GM21576 (cell line): Measurements from ENCODE around the gene GINS1.
"Not testable (repeated sequence)": the region's sequence is repeated elsewhere in the genome, so short reads cannot be mapped to it uniquely, and the experiment has no call there.

Source experiments
- ATAC-seq: cut with Tn5 transposase; IDR thresholded peaks from one replicate; pipeline ENCODE4 v1.9.1; 2021; ENCODE audit warnings: mild to moderate bottlenecking, moderate library complexity; ENCODE audit not compliant: unreplicated experiment

Gene GINS1

DNA sequence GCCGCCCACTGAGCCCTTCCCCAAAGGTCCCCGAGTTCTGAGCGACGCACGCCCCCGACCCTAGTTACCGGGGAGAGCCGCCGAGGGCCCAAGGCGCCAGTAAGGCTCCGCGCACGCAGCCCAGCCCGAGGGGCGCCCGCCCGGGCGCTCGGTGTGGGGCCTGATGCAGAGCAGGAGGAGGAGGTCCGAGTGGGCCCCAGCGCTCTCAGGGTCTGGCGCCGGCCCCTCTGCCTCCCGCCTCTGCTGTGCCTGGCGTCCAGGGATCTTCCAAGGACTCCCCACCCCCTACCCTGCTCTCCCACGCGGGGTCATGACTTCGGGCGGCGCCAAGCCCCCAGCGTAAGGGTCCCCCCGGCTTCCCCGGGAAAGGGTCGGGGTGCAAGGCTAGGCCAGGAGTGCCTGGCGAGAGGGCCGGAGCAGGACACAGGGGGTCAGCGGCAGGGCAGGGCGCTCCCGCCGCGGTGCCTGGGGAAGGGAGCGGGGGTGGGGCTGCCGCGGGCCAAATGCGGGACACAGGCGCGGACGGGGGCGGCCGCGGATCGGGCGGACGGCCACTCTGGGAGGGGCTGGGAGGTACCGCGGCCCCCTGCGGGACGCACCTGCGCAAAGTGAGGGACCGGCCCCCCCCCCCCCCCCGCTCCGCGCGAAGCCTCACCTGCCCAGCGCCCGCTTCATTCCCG lies 17.5 kb upstream of the GINS1 start:
- ATAC-seq = peak; percentile 29

DNA sequence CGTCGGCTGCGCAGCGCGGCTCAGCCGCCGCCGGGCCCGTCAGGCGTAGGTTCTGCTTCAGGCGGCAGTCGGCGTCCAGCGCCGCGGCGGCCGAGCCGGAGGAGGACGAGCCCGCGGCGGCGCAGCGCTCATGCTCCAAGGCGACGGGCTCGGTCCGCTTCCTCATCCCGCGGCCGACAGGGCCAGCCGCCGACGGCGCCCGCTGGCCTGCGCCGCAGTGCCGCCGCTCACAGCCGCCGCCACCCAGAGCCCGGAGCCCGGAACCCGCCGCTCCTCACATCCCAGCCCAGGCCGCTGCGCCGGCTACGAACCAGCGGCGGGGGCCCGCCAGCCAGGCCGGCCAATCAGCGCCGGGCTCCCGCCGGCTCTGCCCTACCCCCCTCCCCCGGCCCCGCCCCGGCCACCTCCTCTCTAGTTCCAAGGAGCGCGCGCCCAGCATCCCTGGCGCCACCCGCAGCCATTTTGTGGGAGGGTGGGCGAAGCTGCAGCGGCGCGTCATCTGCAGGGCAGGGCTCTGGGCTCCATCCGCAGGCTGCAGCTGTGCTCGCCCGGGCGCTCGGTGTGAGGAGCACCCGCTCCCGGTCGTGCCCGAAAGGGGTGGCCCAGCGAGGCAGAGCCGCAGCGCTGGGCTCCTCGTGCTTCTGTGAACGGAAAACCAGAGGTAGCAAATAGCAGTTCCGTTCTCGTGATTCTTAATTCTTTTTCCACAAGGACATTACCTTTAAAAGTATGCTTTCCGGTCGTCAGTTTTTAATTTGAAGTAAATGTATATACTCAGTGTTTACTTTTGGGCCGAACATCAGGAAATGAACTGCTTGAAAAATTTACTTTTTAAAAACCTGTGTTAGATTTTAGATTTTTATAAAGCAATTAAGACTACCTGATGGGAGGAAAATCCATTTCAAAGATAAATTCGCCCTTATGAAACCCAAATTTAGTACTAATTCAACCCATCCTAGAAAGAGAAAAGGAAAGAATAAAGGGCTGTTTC lies 16.6 kb upstream of the GINS1 start, which contains the start of gene ABHD12:
Gene ABHD12, minus strand, starts transcription at position 298 of the 991 bp plus-strand sequence. Its CDS starts 132 bp downstream, at position 166.
- peak; percentile 88 for ATAC-seq

DNA sequence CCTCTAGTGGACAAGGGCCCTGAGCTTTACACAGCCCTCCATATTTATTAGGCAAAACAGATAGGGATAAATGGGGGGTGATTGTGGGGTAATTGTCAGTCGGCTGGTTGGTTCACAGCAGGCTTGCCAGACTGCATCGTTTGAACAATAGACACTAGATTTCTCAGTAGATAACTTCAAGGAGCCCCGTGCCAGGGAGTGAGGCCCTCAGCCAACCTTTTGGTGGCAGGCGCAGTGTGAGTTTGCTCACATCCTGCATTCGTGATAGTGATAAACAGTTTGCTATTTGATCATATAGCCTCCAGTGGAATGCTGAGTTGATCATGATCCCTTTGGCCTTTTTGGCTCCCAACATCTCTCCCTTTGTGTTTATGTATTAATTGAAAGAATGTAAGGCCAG lies 13.2 kb upstream of the GINS1 start:
- no peak for ATAC-seq

DNA sequence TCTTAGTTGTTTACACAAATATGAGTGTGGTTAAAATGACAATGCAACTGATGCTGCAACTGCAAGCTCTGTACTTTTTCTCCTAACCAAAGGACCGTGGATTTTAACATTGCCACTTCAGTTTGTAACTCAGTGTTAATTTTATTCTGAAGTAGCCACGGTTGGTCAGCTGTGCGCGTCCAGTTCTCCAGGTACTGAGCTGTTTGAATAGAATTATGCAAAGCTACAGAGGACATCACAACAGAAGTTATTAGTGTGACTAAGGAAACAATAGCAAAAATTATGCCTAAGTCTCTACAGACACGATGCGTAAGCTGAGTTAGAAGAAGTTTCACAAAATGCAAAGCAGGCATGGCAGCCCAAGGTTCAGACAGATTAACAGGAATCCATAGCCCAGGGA lies 12.5 kb upstream of the GINS1 start:
- ATAC-seq = no peak

DNA sequence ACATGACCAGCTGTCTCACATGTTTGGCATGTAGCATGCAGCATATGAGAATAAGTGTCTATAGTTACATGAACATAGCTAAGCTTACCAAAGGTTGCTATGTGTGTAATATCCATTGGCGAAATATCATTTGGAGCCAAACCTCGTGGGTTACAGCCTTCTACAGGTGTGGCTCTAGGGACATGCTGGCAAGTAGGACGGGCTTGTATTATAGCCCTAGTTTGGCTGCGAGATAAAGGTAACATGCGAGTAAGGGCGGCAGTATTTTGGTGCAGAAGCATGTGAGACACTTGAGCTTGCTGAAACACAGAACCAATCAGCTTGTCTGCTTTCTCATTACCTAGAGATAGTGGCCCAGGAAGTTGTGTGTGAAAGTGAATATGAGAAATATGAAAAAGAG lies 10.4 kb upstream of the GINS1 start:
- ATAC-seq = no peak

DNA sequence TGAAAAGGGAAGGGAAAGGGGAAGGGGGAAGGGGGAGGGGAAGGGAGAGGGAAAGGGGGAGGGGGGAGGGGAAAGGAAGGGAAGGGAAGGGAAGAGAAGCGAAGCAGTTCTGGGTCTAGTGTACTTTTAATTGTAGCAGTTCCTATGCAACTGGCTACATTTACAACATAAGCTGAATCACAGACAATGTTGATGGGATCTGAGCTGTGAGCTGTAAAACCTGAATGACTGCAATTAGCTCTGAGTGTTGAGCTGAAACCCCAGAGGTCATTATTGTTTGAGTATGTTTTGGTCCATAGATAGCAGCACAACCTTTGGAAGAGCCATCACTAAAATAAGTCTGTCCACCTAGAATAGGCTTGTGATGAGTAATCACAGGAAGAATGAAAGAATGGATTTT lies 9.7 kb upstream of the GINS1 start:
- no peak for ATAC-seq

DNA sequence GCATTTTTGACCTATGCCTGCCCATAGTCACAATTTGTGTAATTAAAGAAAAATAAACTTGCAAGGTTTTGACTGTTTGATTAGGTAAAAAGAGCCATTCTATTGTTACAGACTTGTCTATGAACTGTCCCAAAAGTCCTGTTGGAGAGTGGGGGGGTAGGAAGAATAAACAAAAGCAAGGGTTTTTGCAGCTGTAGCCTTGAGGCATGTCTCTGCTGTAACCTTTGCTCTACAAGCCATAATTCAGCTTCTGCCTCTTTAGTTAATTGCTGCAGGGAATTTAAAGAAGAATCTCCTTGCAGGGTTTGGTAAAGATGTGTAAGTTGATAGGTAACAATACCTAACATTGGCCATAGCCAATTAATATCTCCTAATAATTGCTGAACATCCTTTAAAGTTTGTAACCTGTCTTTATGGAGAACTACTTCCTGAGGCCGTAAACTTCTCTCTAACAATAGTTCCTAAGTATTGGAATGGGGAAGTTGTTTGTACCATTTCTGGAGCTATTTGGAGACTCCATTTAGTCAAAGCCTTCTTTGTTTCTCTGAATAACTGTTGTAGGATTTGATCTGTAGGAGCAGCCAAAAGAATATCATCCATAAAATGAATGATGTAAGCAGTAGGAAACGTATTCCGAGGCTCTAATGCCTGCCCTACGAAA lies 9.0 kb upstream of the GINS1 start:
- ATAC-seq = no peak

DNA sequence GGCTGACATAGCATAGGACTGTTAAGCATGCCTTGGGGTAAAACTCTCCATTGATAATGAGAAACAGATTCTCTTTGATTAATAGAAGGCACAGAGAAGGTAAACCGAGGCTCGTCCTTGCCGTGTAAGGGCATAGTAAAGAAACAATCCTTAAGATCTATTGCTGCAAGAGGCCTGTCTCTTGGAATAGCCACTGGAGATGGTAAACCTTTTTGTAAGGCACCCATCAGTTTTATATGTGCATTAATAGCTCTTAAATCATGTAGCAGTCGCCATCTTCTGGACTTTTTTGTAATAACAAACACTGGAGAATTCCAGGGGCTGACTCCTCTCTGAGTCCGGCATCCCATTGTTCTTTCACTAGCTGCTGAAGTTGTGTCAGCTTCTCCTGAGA lies 8.4 kb upstream of the GINS1 start:
- no peak for ATAC-seq

DNA sequence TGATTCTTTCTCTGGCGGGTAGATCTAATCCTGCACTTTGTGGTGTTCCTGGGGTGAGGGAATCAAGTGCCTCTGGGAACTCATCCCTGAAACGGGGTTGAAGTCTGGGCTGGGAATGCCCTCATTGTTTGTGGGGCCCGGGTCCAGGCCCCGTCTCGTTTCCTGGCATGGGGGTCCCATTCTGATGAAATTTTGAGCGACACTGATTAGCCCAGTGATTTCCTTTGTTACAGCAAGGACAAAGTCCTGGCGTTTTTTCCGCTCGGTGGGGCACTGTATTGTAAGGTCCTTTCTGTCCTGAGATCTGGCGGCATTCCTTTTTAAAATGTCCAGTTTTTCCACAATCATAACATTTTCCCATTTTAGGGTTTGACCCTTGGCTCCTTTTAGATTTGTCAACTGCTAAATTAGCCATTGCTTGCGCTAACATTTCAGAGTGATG lies 7.2 kb upstream of the GINS1 start:
- ATAC-seq = not testable (repeated sequence)

DNA sequence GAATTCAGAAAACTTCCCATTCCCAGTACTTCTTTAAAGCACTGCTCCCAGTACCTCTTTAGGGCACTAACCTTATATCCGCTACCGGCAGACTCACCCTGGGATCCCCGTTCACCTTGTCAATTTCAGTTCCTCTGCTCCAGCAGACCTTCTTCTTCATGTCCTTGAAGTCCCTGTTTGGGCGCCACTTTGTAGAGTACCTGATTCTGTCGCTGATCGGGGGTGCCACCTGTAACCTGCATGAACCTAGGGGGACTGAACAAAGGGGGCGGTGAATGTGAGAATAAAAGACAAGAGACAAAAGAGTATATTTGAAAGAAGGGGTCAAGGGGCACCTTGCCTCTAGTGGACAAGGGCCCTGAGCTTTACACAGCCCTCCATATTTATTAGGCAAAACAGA lies 4.9 kb upstream of the GINS1 start:
- ATAC-seq = no peak

DNA sequence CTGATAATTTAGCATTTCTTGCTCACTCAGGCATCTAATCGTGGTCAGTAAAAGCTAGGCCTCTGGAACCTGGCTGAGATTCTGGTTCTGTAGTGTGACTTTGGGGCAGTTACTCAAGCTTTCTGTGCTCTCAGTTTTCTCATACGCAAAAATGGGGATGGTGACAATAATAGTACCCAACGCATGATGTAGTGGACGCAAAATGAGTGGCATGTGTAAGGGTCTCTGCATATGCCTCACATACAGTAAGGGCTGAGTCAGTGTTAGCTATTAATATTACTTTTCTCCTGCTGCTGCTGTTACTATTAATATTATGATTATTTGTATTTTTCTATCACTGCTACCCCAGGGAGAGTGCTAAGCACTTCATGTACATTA lies 686 bp downstream of the GINS1 start:
- no peak for ATAC-seq

DNA sequence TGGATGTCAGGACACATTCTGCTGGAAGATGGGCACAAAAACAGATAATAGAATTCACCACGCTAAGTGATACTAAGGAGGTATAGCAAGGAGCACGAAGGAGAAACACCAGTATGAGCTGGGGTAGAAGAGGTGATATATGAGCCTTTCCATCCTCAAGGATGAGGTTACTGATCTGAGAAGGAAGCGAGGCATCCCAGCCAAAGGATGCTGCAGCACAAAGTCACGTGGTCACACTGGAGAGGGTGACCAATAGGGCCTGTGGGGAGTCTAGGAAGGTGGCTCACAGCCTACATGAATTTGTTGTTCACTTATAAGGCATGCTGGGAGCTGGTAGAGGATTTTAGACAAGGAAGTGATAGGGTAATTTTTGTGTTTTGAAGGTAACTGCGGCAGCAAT lies 1.4 kb downstream of the GINS1 start:
- no peak for ATAC-seq

DNA sequence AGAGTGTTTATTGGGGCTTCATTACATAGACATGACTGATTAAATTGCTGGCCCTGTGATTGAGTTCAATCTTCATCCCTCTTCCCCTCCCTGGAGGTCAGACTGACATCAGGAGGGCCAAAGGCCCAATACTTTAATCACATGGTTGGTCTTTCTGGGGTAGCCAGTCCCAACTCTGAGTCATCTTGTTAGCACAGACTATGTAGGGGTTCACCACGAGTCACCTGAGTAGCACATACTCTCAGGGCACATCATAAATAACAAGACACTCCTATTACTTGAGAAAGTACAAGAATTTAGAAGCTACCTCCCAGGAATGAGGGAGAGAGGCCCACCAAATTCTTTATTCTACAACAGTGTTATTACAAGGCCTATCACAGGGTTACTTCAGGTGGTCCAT lies 11.3 kb downstream of the GINS1 start:
- ATAC-seq = no peak

DNA sequence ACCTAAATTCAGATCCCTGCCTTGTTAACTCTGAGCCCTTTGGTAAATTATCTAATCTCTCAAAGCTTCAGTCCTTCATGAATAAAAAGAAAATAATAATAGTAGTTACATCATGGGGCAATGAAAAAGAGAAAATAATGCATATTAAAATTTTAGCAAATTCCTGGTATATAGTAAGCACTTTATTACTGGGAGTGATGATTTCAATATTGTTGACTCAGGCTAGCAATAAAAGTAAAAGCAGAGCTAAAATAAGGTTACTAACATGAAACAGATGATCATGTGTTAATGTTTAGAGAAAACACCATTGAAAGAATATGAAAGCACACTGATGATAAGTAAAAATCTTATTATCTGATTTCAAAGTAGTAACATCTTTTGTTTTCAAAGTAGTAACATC lies 13.6 kb downstream of the GINS1 start:
- ATAC-seq = no peak

DNA sequence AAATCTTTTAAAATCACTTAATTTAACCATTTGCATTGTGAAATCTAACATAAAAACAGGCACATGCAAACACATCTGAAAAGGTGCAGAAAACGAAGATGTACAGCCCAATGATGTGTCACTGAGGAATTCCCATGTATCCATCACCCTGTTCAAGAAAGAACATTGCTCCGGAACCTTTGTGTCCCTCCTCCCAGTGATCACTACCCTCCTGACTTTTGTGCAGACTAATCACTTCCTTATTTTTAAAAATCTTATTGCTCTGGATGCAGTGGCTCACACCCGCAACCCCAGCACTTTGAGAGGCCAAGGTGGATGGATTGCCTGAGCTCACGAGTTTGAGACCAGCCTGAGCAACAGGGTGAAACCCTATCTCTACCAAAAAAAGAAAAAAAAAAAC lies 14.6 kb downstream of the GINS1 start:
- ATAC-seq = no peak

DNA sequence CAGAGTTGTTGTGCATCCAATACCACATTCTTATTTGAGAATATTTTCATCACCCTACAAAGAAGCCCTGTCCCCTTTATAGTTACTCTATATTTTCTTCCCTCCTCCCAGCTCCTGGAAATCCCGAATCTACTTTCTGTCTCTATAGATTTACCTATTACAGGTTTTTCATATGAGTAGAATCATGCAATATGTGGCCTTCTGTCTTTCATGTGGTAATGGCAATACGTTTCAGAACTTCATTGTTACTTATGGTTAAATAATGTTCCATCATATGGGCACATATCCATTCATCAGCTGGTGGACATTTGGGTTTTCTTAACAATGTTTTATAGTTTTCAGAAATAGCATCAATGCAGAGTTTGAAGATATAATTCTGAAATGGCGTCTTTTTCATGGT lies 17.1 kb downstream of the GINS1 start:
- ATAC-seq = no peak

DNA sequence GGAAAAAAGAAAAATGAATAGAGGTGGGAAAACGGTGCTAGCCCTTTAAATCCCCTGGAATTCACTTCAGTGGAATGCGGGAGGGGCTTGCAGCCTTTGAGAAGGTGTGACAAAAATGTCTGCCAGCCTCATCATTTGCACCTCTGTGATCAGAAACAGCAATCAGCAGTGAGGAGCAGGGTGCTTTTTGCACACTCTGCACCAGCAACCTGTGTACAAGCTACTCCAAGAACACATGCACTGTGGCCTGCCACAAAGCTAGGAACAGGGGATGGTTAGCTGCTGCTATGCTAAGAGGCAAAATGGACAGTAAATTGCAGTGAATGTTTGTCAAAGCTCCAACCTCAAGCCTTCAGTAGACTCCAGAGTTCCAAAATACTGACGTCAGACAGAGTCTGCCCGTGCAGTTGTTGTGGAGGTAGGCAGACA lies 29.7 kb downstream of the GINS1 start:
- ATAC-seq = no peak

DNA sequence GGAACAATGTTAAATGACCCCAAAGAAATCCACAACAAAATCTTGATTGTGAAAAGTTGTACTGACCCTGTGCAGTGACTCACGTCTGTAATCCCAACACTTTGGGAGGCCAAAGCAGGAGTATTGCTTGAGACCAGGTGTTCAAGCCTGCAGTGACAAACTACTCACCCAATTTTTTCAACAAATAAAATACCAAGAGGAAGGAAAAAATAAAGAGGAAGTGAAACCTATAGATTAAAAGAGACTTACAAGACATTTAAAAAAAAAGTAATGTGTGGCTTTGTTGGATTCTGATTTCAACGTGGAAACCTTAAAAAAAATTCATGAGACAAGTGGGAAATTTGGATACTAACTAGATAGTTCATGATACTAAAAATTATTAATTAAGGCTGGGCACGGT lies 31.9 kb downstream of the GINS1 start:
- peak; percentile 62 for ATAC-seq

DNA sequence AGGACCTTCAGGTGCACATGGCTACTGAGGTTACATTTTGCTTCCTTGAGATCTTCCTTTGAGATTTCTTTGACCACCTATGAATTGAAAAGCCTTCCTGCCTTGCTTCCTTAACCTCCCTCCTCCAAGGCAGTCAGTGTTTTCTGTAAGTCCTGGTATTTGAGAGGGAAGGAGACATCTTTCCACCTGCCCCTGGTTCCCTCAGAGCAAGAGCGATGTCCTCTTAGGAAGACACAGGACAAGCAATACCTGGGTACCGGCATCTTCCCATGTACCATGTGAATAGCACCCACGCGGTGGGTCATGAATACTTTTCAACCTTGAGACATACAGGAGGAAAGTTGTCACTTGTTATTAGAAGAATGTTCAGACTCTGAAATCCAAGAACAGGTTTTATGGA lies 37.1 kb downstream of the GINS1 start:
- no peak for ATAC-seq

DNA sequence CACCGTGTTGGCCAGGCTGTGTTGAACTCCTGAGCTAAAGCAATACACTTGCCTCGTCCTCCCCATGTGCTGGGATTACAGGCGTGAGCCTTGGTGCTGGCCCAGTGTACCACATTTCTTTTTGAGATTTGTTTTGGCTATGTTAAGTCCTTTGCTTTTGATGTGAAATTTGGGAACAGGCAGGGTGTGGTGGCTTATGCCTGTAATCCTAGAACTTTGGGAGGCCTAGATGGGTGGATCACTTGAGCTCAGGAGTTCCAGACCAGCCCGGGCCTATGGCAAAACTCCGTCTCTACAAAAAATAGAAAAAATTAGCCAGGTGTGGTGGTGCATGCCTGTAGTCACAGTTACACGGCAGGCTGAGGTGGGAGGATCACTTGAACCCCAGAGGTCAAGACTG lies 40.2 kb downstream of the GINS1 start:
- no peak for ATAC-seq

DNA sequence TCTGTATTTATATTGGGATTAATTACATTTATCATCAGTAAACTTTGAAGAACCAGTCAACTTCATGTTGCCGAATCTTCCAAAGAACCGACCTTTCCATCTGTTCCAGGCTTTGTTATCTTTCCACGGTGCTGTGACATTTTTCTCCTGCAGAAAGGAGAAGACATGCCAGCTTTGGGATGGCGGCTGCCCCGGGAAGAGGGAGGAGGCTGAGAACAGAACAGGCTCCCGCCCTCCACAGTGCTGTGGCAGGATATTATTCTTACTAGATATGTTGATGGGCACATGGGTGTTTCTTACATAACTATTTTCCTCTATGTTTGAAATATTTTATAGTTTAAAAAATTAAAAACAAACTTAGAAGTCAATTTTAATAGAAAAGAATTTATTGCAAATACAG lies 44.9 kb downstream of the GINS1 start:
- no peak for ATAC-seq
